ENCODE results near the gene SP3. TPM values are rescaled to one million over a fixed set of nuclear protein-coding genes. Genes with fewer than 3 reads are reported as not detected.

SP3 gene
- total and polyA plus RNA-seq, 2 of the 8 experiments (the other 6 are each of a cell fraction or from before 2014, with no cell fraction given), result 31.0 to 92.1 TPM

DNA sequence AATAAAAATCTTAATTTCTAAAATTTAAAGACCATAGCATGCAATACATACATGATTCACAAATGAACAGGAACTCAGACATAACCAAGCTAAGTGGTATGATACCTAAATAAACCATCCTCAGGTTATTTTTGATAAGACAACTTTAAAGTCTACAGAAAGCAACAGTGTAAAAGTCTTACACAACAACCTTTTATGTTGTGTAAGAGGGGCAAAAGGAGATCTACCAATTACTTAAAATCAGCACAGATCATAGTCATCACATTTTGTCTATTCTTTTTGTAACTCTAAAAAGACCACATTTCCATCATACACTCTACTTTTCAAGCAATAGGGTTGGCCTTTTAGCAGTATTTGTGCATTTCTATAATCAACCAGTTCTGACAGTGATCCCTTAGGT, 16.3 kb downstream of the SP3 start:
- CTCF ChIA-PET (ENCODE audit: partially characterized antibody), result interaction anchor here (0.6 kb wide), 1 partner anchor 122 kb away, joined by 3 read pairs; no protein-coding TSS in a partner anchor

More for the DNA sequence above, 16.3 kb downstream of the SP3 start:
- Histone ChIP-seq H4K20me1 (replicated peaks in 1 of 2; ENCODE audit: control insufficient read depth in 1 of 2, insufficient read depth in 2 of 2, low read length in 2 of 2) (peaks cover 4 to 9% of the 10 kb centered on the region in 2 experiments), H3K56ac (replicated peaks; ENCODE audit: insufficient read length, low read depth, low read length) (no peak overlapping the region), H3K9ac (replicated peaks in 1 of 4; ENCODE audit: extremely low read depth in 1 of 4, low read depth in 3 of 4, low read length in 3 of 4) (no peak overlapping the region), H3K9me3 (ENCODE audit: insufficient read depth in 2 of 2, low read depth in 1 of 2, low read length in 1 of 2) (peaks cover 0 to 2% of the 10 kb centered on the region in 2 experiments; a peak in 1 of 4 replicates), H2AFZ (ENCODE audit: low read length) (no peak overlapping the region), H3K14ac (ENCODE audit: insufficient read length) (no peak overlapping the region), H3K27ac (ENCODE audit: low read depth, low read length) (no peak overlapping the region), H3K18ac (ENCODE audit: extremely low read depth, low read length) (no peak overlapping the region), H3K79me1 (ENCODE audit: low read depth, low read length) (no peaks in the 10 kb centered on the region; the same call in 1 of the 2 replicates), H3K23ac (ENCODE audit: insufficient read length) (no peak overlapping the region), H4K5ac (ENCODE audit: insufficient read length, low read depth, low read length) (no peak overlapping the region), H3K4me3 (ENCODE audit: extremely low read depth in 1 of 4, insufficient read depth in 2 of 4, low read depth in 3 of 4, low read length in 4 of 4) (no peak overlapping the region), H3K27me3 (replicated peaks in 1 of 4; ENCODE audit: control insufficient read depth in 3 of 4, extremely low read depth in 1 of 4, insufficient read depth in 3 of 4, low read length in 3 of 4) (no peaks in the 10 kb centered on the region), H3K4ac (replicated peaks; ENCODE audit: insufficient read length, low read depth, low read length) (no peak overlapping the region), H2BK15ac (ENCODE audit: low read length) (no peak overlapping the region), H3K36me3 (ENCODE audit: control insufficient read depth in 2 of 4, insufficient read depth in 4 of 4, low read length in 3 of 4) (peaks cover 0 to 21% (median 10%) of the 10 kb centered on the region in 4 experiments; a peak in 6 of 8 replicates), H2BK5ac (ENCODE audit: low read depth, low read length) (no peak overlapping the region), H2BK12ac (ENCODE audit: low read depth, low read length) (no peak overlapping the region), H2BK20ac (ENCODE audit: low read length) (no peak overlapping the region), H2AK5ac (ENCODE audit: low read depth, low read length) (no peak overlapping the region), H4K91ac (replicated peaks; ENCODE audit: insufficient read length, low read length) (no peak overlapping the region), H3K4me2 (ENCODE audit: insufficient read depth in 1 of 2, low read depth in 2 of 2, low read length in 2 of 2) (no peak overlapping the region), H3K79me2 (ENCODE audit: control insufficient read depth in 1 of 2, insufficient read depth in 2 of 2, low read length in 2 of 2) (peaks cover 23 to 100% of the 10 kb centered on the region in 2 experiments), H2BK120ac (replicated peaks; ENCODE audit: low read depth, low read length) (no peak overlapping the region), H3K23me2 (ENCODE audit: low read depth, low read length) (no peaks in the 10 kb centered on the region), H4K8ac (ENCODE audit: extremely low read depth, insufficient read depth, low read length) (no peak overlapping the region), H3K4me1 (replicated peaks in 1 of 4; ENCODE audit: control insufficient read depth in 3 of 4, insufficient read depth in 4 of 4, low read length in 3 of 4) (no peaks in the 10 kb centered on the region)
- POLR2A ChIA-PET (ENCODE audit: partially characterized antibody), result no interaction called here
- DNase-seq (ENCODE audit: low read depth in 1 of 2, low spot score in 2 of 2) (no peak), FAIRE-seq (no peak)
- TF ChIP-seq CHD1 (IDR thresholded peaks at IDR 0.05; ENCODE audit: low read depth, low read length) (no peak), ZNF274 (IDR thresholded peaks at IDR 0.05; ENCODE audit: borderline replicate concordance, extremely low read depth, low read length) (no peak), POLR2AphosphoS5 (IDR thresholded peaks at IDR 0.05; ENCODE audit: low read depth, low read length) (no peak), KDM4A (IDR thresholded peaks at IDR 0.05; ENCODE audit: low read depth, low read length, severe bottlenecking) (no peak), RFX5 (IDR thresholded peaks at IDR 0.05; ENCODE audit: borderline replicate concordance, low read depth, low read length) (no peak), SIRT6 (IDR thresholded peaks at IDR 0.05; ENCODE audit: low read length) (no peak), SRF (IDR thresholded peaks at IDR 0.05; ENCODE audit: low read depth, low read length) (no peak), EZH2 (IDR thresholded peaks at IDR 0.05; ENCODE audit: low read depth, low read length, severe bottlenecking) (no peak), CBX5 (IDR thresholded peaks at IDR 0.05; ENCODE audit: low read depth, low read length) (no peak), GABPA (IDR thresholded peaks at IDR 0.05; ENCODE audit: borderline replicate concordance, insufficient read depth, low read length) (no peak), NRF1 (IDR thresholded peaks at IDR 0.05; ENCODE audit: low read depth, low read length) (no peak), BCL11A (IDR thresholded peaks at IDR 0.05; ENCODE audit: low read depth in 2 of 2, low read length in 2 of 2) (no peak), SIX5 (IDR thresholded peaks at IDR 0.05; ENCODE audit: low read depth, low read length) (no peak), KDM5A (IDR thresholded peaks at IDR 0.05; ENCODE audit: low read length) (no peak), RBBP5 (IDR thresholded peaks at IDR 0.05; ENCODE audit: borderline replicate concordance, low read depth, low read length) (no peak)

All from H1 (cell line).